ENCODE data around the gene ADD1. TPM values are rescaled to one million over a fixed set of nuclear protein-coding genes. Genes with fewer than 3 reads are reported as not detected.

Gene ADD1
- total and polyA plus RNA-seq, 2 of the 13 experiments (the other 11 are each of a cell fraction or from before 2014, with no cell fraction given) = 73.9 to 122 TPM

DNA sequence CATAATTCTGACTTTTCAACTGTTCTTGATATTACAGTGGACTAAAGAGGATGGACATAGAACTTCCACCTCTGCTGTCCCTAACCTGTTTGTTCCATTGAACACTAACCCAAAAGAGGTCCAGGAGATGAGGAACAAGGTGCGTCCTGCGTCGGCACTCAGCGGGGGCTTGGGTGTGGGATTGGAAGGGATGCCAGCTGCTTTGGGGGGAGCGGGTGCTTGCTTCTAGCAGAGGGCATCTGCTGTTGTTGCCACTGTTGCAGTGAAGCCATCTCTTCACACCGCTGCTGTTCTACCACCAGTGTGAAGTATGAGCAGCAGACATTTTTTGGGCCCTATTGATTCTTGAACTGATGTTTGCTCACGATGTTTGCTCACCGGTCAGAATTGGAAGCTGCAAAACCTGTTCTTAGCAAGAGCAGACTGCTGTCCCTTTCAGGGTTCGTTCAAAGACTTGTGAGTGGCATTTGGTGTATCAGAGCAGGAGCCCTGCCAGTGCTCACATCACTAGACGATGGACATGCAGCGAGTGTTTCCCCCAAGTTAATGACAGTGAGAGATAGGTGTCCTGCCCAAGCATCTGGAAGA is 64.2 kb downstream of the ADD1 start (continued):
- TF ChIP-seq, protein P1, sequence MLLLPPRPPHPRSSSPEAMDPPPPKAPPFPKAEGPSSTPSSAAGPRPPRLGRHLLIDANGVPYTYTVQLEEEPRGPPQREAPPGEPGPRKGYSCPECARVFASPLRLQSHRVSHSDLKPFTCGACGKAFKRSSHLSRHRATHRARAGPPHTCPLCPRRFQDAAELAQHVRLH (CRISPR knock-in tag; IDR thresholded peaks at IDR 0.05; ENCODE audit: borderline replicate concordance, low read depth) = no peak
- TF ChIP-seq FOXK1 (CRISPR knock-in tag; IDR thresholded peaks at IDR 0.05; ENCODE audit: borderline replicate concordance, low read depth) (no peak), ZNF598 (CRISPR knock-in tag; IDR thresholded peaks at IDR 0.05; ENCODE audit: borderline replicate concordance) (0 out of 2 replicates have a peak, but pooled peaks have one; percentile 30), NKX3-1 (CRISPR knock-in tag; IDR thresholded peaks at IDR 0.05) (no peak), IRX3 (CRISPR knock-in tag; IDR thresholded peaks at IDR 0.05; ENCODE audit: borderline replicate concordance, low read depth) (no peak), SMARCE1 (IDR thresholded peaks at IDR 0.05; ENCODE audit: borderline replicate concordance) (no peak), THYN1 (CRISPR knock-in tag; IDR thresholded peaks at IDR 0.05; ENCODE audit: borderline replicate concordance, low read depth) (no peak), HOXA7 (CRISPR knock-in tag; IDR thresholded peaks at IDR 0.05) (no peak)
- TF ChIP-seq, protein P2, sequence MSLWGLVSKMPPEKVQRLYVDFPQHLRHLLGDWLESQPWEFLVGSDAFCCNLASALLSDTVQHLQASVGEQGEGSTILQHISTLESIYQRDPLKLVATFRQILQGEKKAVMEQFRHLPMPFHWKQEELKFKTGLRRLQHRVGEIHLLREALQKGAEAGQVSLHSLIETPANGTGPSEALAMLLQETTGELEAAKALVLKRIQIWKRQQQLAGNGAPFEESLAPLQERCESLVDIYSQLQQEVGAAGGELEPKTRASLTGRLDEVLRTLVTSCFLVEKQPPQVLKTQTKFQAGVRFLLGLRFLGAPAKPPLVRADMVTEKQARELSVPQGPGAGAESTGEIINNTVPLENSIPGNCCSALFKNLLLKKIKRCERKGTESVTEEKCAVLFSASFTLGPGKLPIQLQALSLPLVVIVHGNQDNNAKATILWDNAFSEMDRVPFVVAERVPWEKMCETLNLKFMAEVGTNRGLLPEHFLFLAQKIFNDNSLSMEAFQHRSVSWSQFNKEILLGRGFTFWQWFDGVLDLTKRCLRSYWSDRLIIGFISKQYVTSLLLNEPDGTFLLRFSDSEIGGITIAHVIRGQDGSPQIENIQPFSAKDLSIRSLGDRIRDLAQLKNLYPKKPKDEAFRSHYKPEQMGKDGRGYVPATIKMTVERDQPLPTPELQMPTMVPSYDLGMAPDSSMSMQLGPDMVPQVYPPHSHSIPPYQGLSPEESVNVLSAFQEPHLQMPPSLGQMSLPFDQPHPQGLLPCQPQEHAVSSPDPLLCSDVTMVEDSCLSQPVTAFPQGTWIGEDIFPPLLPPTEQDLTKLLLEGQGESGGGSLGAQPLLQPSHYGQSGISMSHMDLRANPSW (CRISPR knock-in tag; IDR thresholded peaks at IDR 0.05; ENCODE audit: borderline replicate concordance) = no peak
- TF ChIP-seq, protein P3, sequence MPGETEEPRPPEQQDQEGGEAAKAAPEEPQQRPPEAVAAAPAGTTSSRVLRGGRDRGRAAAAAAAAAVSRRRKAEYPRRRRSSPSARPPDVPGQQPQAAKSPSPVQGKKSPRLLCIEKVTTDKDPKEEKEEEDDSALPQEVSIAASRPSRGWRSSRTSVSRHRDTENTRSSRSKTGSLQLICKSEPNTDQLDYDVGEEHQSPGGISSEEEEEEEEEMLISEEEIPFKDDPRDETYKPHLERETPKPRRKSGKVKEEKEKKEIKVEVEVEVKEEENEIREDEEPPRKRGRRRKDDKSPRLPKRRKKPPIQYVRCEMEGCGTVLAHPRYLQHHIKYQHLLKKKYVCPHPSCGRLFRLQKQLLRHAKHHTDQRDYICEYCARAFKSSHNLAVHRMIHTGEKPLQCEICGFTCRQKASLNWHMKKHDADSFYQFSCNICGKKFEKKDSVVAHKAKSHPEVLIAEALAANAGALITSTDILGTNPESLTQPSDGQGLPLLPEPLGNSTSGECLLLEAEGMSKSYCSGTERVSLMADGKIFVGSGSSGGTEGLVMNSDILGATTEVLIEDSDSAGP (CRISPR knock-in tag; IDR thresholded peaks at IDR 0.05; ENCODE audit: borderline replicate concordance) = 0 out of 2 replicates have a peak, but pooled peaks have one; percentile 22
- TF ChIP-seq, protein P4, sequence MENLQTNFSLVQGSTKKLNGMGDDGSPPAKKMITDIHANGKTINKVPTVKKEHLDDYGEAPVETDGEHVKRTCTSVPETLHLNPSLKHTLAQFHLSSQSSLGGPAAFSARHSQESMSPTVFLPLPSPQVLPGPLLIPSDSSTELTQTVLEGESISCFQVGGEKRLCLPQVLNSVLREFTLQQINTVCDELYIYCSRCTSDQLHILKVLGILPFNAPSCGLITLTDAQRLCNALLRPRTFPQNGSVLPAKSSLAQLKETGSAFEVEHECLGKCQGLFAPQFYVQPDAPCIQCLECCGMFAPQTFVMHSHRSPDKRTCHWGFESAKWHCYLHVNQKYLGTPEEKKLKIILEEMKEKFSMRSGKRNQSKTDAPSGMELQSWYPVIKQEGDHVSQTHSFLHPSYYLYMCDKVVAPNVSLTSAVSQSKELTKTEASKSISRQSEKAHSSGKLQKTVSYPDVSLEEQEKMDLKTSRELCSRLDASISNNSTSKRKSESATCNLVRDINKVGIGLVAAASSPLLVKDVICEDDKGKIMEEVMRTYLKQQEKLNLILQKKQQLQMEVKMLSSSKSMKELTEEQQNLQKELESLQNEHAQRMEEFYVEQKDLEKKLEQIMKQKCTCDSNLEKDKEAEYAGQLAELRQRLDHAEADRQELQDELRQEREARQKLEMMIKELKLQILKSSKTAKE (CRISPR knock-in tag; IDR thresholded peaks at IDR 0.05; ENCODE audit: borderline replicate concordance) = no peak
- TF ChIP-seq, protein P5, sequence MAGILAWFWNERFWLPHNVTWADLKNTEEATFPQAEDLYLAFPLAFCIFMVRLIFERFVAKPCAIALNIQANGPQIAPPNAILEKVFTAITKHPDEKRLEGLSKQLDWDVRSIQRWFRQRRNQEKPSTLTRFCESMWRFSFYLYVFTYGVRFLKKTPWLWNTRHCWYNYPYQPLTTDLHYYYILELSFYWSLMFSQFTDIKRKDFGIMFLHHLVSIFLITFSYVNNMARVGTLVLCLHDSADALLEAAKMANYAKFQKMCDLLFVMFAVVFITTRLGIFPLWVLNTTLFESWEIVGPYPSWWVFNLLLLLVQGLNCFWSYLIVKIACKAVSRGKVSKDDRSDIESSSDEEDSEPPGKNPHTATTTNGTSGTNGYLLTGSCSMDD (CRISPR knock-in tag; IDR thresholded peaks at IDR 0.05) = no peak
